Stimulated activated CD8-positive, alpha-beta memory T cell treated with anti-CD3 and anti-CD28 coated beads, Interleukin-2, amount 100 ng/mL, for 1 hour (primary cell): ENCODE results near the gene LYPD6.

Source experiments
- DNase-seq, 2 donors: peaks; one replicate each; pipeline ENCODE4 v3.0.0-alpha.2; 2020; ENCODE audit warnings: low read depth in 2 of 2

Gene LYPD6

DNA sequence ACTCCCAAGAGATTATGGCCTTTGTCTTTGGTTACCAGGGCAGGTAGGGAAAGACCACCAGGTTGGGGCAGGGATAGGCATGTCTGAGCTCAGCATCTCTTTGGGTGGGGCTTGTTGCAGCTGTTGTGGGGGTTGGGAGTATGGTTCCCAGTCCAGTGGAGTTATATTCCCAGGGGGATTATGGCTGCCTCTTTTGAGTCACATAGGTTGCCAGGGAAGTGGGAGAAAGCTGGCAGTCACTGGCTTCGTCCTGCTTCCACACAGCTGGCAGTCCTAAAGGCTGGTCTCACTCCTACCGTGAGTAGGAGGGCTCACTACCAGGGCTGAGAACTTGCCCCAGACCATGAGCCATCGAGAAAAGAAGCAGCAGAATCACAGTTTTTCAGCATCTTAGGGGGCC is 79.1 kb downstream of the LYPD6 start:
- DNase-seq = no peak

- DNase-seq = no peak
Measured at GRCh38 chr2:149410701-149411484, 80.5 kb downstream of the LYPD6 start.

GRCh38 chr2:149413487-149413886 is 83.1 kb downstream of the LYPD6 start:
- DNase-seq = no peak

DNA sequence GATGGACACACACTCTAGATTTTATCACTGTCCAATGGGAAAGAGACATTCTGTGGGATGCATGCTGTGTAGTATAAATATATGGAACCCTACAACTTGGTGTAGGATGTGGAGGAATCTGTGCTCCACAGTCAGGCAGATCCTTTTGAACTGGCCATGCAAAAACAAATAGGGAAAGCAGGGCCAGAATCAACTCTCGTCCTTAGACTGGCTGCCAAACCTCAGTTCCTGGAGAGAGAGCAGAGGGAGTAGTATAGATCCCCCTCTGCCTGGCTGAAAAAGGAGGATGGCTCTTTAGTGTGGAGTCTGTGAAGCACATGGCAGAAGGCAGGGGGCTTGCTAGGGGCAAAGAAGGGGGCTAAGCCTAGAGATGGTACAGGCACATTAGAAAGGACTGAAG is 84.7 kb downstream of the LYPD6 start:
- DNase-seq = no peak

- no peak for DNase-seq
Measured at GRCh38 chr2:149418065-149418464, 87.7 kb downstream of the LYPD6 start.

- DNase-seq = no peak
Measured at GRCh38 chr2:149420053-149420963, 89.9 kb downstream of the LYPD6 start.

GRCh38 chr2:149421791-149422190 is 91.4 kb downstream of the LYPD6 start:
- no peak for DNase-seq

DNA sequence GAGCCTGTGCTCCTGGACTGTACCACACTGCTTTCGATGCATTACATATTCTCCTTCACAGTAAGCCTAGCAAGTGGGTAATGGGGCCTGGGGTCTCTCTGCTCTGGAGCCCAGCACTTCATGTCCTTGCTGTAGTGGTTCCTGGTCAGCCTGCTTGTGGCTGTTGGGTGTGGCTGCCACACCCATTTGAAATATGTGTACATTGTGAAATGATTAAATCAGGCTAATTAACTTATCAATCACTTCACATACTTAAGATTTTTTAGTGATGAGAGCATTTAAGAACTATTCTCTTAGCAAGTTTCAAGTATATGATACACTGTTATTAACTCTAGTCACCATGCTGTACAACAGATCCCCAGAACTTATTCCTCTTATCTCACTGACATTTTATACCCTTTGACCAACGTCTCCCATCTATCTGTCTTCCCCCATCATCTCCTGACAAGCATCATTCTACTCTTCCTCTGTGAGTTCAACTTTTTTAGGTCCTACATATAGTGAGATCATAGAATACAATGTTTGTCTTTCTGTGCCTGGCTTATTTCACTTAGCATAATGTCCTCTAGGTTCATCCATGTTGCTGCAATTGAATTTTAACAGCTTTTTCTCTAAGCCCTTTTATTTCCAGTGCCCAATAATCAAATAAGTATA is 92.1 kb downstream of the LYPD6 start:
- no peak for DNase-seq

DNA sequence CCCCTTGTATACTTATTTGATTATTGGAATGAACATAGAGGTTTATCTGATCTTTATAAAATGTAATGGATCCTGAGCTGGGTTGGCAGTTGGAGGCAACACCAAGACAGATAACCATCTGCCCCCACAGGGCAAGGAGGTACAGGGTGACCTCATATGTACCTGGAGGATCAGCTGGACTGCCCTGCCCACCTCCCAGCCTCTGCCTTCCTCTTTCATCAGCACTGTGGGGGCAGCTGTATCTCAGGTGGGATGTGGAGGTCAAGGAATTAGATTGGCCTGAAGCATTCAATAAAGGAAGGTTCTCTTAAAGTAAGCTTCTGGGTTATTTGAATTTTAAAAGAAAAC is 92.6 kb downstream of the LYPD6 start:
- DNase-seq = no peak

- no peak for DNase-seq
Measured at GRCh38 chr2:149423630-149424029, 93.2 kb downstream of the LYPD6 start.

GRCh38 chr2:149427387-149427786 is 97.0 kb downstream of the LYPD6 start:
- DNase-seq = no peak

GRCh38 chr2:149428783-149429182 is 98.4 kb downstream of the LYPD6 start:
- DNase-seq = no peak

DNA sequence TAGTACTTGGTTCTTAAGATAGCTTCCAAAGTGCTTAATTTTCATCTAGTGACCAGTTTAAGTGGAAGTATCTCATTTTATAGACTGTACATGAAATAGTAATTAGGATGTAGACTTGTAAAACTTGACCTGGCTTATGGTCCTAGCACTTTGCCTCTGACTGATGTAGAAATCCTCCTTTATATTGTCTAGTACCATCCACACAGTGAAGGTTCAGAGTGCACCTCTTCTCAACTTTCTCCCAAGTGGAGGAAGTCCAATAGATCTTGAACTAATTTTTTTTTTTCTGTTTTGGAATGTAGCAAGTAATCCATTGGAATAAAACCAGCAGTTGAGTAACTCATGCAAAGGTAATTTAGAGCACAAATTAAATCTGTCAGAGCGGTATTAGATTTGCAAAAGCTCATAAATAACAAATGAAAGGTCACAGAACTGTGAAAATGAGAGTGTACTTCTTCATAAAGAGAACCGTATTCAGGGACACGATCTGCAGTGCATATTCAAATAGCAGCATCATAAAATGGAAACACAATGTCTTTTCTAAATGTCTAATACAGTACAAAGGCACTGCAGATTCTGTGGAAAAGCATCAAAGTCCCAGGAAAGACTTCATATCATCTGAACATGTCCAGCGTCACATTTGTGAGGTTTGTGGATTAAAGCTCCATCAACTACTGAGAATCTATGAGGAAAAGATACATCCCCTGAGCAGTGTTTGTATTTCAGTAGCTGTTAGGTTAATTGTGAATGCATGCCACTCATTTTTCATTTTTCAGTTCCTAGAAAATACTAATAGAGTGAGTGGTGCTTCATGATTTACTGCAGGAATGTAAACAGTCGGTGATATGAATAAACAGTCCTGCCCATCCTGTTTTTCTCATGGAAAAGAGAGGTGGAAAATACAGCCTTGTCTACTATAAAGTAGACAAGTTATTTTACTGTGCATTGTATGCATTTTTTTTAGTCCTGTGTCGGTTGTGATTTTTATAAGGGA is 100.7 kb downstream of the LYPD6 start:
- DNase-seq = no peak

DNA sequence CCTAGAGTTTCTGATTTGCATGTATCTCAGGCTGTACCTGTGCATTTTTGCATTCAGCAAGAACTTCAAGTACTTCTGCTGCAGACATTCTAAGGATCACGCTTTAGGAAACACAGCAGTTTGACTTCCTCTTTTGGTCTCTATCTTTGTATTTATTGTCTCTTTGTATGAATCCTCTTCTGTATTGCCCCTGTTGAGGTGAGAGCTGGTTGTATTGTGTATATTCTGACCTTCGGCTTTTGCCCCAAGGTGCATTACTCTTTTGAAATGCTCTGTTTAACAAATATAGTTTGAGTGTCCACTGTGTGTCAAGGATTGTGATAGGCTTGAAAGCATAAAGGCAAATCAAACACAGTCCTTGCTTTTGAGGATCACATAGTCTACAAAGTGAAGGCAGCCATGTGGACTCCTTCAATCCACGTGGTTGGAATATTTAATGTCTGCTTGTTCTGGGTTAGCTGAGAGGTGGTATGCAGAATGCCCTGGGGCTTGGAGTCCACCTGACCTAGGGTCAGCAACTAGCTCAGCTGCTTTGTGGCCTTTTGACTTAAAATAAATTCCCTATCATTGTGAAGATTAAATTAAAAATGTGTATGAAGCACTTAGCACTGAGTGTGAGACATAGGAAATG is 108.1 kb downstream of the LYPD6 start:
- DNase-seq = no peak

DNA sequence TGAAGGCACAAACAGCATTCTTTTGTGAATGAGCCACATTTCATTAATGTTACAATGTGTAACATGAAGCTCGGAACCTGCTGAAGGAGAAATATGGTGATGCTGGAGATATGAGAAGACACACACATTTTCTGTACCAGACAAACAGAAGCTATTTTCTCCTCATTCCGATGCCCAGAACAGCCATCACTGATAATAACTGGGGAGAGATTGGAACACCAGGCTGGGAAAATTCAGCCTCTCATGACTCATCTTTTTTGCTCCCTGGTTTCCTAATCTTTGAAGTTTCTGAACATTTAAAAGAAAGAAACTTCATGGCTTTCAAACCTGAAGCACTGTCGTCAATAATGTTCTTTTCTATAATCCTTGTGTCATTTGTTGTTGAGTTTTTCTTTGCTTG is 110.9 kb downstream of the LYPD6 start:
- no peak for DNase-seq

- DNase-seq = no peak
Measured at GRCh38 chr2:149442346-149442745, 112.0 kb downstream of the LYPD6 start.

DNA sequence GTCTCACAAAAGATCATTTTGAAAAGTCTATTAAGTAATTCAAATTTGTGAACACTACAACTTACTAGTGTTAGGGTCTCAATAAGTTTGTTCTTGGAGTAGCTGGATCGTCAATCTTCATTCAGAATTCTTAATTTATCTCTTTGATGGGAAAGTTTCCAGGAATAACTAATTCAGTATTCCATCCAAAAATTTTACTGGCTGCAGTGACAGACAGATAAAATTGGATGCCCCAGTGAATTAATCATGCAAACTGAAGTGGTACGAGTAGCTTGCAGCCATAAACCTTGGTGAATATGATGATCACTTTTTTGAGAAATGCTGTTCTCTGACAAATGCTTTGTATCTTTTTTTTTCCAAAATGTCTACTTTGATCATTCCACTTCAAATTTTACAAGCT is 112.8 kb downstream of the LYPD6 start:
- no peak for DNase-seq

GRCh38 chr2:149446748-149447147 is 116.4 kb downstream of the LYPD6 start:
- no peak for DNase-seq

DNA sequence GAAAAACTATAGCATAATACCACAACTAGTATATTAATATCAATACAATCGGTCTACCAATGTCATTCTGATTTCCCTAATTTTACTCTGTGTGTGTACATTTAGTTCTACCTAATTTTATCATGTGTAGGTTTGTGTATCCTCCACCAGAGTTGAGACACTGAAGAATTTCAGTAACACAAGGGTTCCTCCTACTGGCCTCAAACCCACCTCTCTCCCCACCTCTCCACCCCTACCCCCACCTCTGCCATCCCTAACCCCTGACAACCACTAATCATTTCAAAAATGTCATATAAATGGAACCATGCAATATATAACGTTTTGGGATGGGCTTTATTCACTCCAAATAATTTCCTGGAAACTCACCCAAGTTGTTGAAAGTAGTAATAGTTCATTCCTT is 117.9 kb downstream of the LYPD6 start:
- no peak for DNase-seq

- DNase-seq = no peak
Measured at GRCh38 chr2:149449017-149449416, 118.6 kb downstream of the LYPD6 start.
